Measurements from ENCODE around the gene GPR25.

GPR25 gene

DNA sequence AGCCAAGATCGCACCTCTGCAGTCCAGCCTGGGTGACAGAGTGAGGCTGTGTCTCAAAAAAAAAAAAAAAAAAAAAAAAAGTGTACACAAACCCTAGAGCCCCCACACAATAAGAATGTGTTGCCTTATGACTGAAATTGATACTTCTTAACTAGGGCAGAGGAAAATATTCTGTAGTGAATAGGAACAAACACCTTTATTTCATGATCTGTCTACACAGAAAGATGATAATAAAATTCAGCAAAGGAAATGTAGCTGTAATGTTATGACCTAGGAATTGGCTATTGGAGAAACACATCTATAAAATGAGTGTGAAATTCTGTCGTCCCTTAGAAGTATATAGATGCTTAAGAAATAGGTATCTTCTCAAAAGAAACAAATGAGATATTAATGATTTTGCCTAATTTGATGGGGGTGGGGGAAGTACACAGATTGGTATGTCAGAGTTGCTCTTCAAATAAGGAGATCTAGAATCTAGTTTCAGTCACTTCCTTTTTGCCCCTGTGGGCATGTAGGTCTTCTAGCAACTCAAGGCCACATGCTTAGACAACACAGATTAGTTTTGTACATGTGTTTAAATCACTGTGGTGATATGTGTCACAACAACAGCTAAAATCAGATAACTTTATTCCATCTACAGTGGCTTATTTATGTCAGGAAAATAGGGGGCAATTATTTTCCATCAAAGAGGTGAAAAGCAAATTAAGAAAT is 10.7 kb upstream of the GPR25 start:
- H2BK120ac ChIP-seq (ENCODE audit: low read depth, low read length) = no peak overlapping the region
- WGBS, 2 donors (ENCODE audit: extremely low coverage in 2 of 2, insufficient read length in 2 of 2, insufficient replicate concordance in 1 of 2) = no CpG with 5 or more reads among the region's 2 CpGs
- no peak overlapping the region for H3K4me3 ChIP-seq (ENCODE audit: low read length in 2 of 2)
- H2AK5ac ChIP-seq (ENCODE audit: low read depth, low read length) = no peak overlapping the region
- H3K9me3 ChIP-seq (replicated peaks in 1 of 2; ENCODE audit: control insufficient read depth in 2 of 2, insufficient read depth in 1 of 2, low read depth in 1 of 2, low read length in 2 of 2) = no peaks in the 10 kb centered on the region
- H3K36me3 ChIP-seq (replicated peaks in 1 of 2; ENCODE audit: control insufficient read depth in 2 of 2, insufficient read depth in 2 of 2, low read length in 2 of 2) = peaks cover 4 to 72% of the 10 kb centered on the region in 2 donors
- no peak overlapping the region for H4K8ac ChIP-seq (ENCODE audit: low read depth, low read length)
- no peak overlapping the region for H2BK15ac ChIP-seq (ENCODE audit: low read length)
- no peaks in the 10 kb centered on the region for H3K27me3 ChIP-seq (ENCODE audit: control insufficient read depth in 3 of 3, insufficient read depth in 3 of 3, low read depth in 1 of 3, low read length in 3 of 3)
- no peak for DNase-seq (ENCODE audit: low spot score)
- no peak overlapping the region for H3K9ac ChIP-seq (ENCODE audit: low read depth, low read length, poor library complexity)
- H3K14ac ChIP-seq (ENCODE audit: low read length) = no peak overlapping the region
- H3K79me1 ChIP-seq (ENCODE audit: low read depth, low read length) = no peaks in the 10 kb centered on the region
- H3K4ac ChIP-seq (ENCODE audit: low read length) = no peak overlapping the region
- no peak overlapping the region for H2BK12ac ChIP-seq (ENCODE audit: low read length)
- no peak overlapping the region for H4K91ac ChIP-seq (ENCODE audit: low read depth, low read length, poor library complexity)
- H3K4me2 ChIP-seq (ENCODE audit: insufficient read depth, low read length, poor library complexity, severe bottlenecking) = no peak overlapping the region
- H3K27ac ChIP-seq (replicated peaks; ENCODE audit: low read length) = no peak overlapping the region
- no peak overlapping the region for H3K18ac ChIP-seq (ENCODE audit: low read length)
- H3K23ac ChIP-seq (ENCODE audit: low read depth, low read length, poor library complexity) = no peak overlapping the region
- H2AFZ ChIP-seq (ENCODE audit: low read length) = no peak overlapping the region
- no peak overlapping the region for H2BK5ac ChIP-seq (ENCODE audit: low read length)
- H3K4me1 ChIP-seq (ENCODE audit: control insufficient read depth in 2 of 2, insufficient read depth in 1 of 2, low read depth in 1 of 2, low read length in 2 of 2) = peaks cover 0 to 5% of the 10 kb centered on the region in 2 donors

GRCh38 chr1:200862713-200863415 is 9.9 kb upstream of the GPR25 start:
- Histone ChIP-seq H3K14ac (ENCODE audit: low read length) (no peak overlapping the region), H3K27ac (replicated peaks; ENCODE audit: low read length) (no peak overlapping the region)

GRCh38 chr1:200866116-200866515 is 6.7 kb upstream of the GPR25 start:
- no peak overlapping the region for H3K27ac ChIP-seq (replicated peaks; ENCODE audit: low read length)
- no peak overlapping the region for H4K91ac ChIP-seq (ENCODE audit: low read depth, low read length, poor library complexity)
- H3K4me2 ChIP-seq (ENCODE audit: insufficient read depth, low read length, poor library complexity, severe bottlenecking) = no peak overlapping the region
- no peak overlapping the region for H3K14ac ChIP-seq (ENCODE audit: low read length)
- no peak overlapping the region for H2AFZ ChIP-seq (ENCODE audit: low read length)
- H2BK120ac ChIP-seq (ENCODE audit: low read depth, low read length) = no peak overlapping the region
- H3K36me3 ChIP-seq (replicated peaks in 1 of 2; ENCODE audit: control insufficient read depth in 2 of 2, insufficient read depth in 2 of 2, low read length in 2 of 2) = peaks cover 2 to 32% of the 10 kb centered on the region in 2 donors
- H2AK5ac ChIP-seq (ENCODE audit: low read depth, low read length) = no peak overlapping the region
- H2BK15ac ChIP-seq (ENCODE audit: low read length) = no peak overlapping the region
- H3K4me1 ChIP-seq (ENCODE audit: control insufficient read depth in 2 of 2, insufficient read depth in 1 of 2, low read depth in 1 of 2, low read length in 2 of 2) = peaks cover 0 to 7% of the 10 kb centered on the region in 2 donors
- H3K4me3 ChIP-seq (ENCODE audit: low read length in 2 of 2) = no peak overlapping the region
- H2BK12ac ChIP-seq (ENCODE audit: low read length) = no peak overlapping the region
- H3K23ac ChIP-seq (ENCODE audit: low read depth, low read length, poor library complexity) = no peak overlapping the region
- H2BK5ac ChIP-seq (ENCODE audit: low read length) = no peak overlapping the region
- H3K27me3 ChIP-seq (ENCODE audit: control insufficient read depth in 3 of 3, insufficient read depth in 3 of 3, low read depth in 1 of 3, low read length in 3 of 3) = no peaks in the 10 kb centered on the region
- H3K18ac ChIP-seq (ENCODE audit: low read length) = no peak overlapping the region
- no peak overlapping the region for H4K8ac ChIP-seq (ENCODE audit: low read depth, low read length)
- no peaks in the 10 kb centered on the region for H3K9me3 ChIP-seq (replicated peaks in 1 of 2; ENCODE audit: control insufficient read depth in 2 of 2, insufficient read depth in 1 of 2, low read depth in 1 of 2, low read length in 2 of 2)
- H3K79me1 ChIP-seq (ENCODE audit: low read depth, low read length) = no peaks in the 10 kb centered on the region
- H3K9ac ChIP-seq (ENCODE audit: low read depth, low read length, poor library complexity) = no peak overlapping the region
- WGBS, 2 donors (ENCODE audit: extremely low coverage in 2 of 2, insufficient read length in 2 of 2, insufficient replicate concordance in 1 of 2) = no CpG with 5 or more reads among the region's 3 CpGs
- no peak overlapping the region for H3K4ac ChIP-seq (ENCODE audit: low read length)
- DNase-seq (ENCODE audit: low spot score) = no peak

More at GRCh38 chr1:200862713-200863415, 9.9 kb upstream of the GPR25 start:
- Histone ChIP-seq H3K4me1 (ENCODE audit: control insufficient read depth in 2 of 2, insufficient read depth in 1 of 2, low read depth in 1 of 2, low read length in 2 of 2) (peaks cover 0 to 7% of the 10 kb centered on the region in 2 donors), H2BK15ac (ENCODE audit: low read length) (no peak overlapping the region), H3K18ac (ENCODE audit: low read length) (no peak overlapping the region), H3K23ac (ENCODE audit: low read depth, low read length, poor library complexity) (no peak overlapping the region), H3K79me1 (ENCODE audit: low read depth, low read length) (no peaks in the 10 kb centered on the region), H2BK5ac (ENCODE audit: low read length) (no peak overlapping the region), H3K4me2 (ENCODE audit: insufficient read depth, low read length, poor library complexity, severe bottlenecking) (no peak overlapping the region), H2BK120ac (ENCODE audit: low read depth, low read length) (no peak overlapping the region), H3K4me3 (ENCODE audit: low read length in 2 of 2) (no peak overlapping the region), H2AK5ac (ENCODE audit: low read depth, low read length) (no peak overlapping the region), H4K8ac (ENCODE audit: low read depth, low read length) (no peak overlapping the region), H3K9ac (ENCODE audit: low read depth, low read length, poor library complexity) (no peak overlapping the region), H2AFZ (ENCODE audit: low read length) (no peak overlapping the region), H3K27me3 (ENCODE audit: control insufficient read depth in 3 of 3, insufficient read depth in 3 of 3, low read depth in 1 of 3, low read length in 3 of 3) (no peaks in the 10 kb centered on the region), H4K91ac (ENCODE audit: low read depth, low read length, poor library complexity) (no peak overlapping the region), H3K4ac (ENCODE audit: low read length) (no peak overlapping the region), H2BK12ac (ENCODE audit: low read length) (no peak overlapping the region), H3K9me3 (replicated peaks in 1 of 2; ENCODE audit: control insufficient read depth in 2 of 2, insufficient read depth in 1 of 2, low read depth in 1 of 2, low read length in 2 of 2) (no peaks in the 10 kb centered on the region), H3K36me3 (replicated peaks in 1 of 2; ENCODE audit: control insufficient read depth in 2 of 2, insufficient read depth in 2 of 2, low read length in 2 of 2) (peaks cover 2 to 64% of the 10 kb centered on the region in 2 donors)
- no peak for DNase-seq (ENCODE audit: low spot score)
- no CpG with 5 or more reads among the region's 9 CpGs for WGBS, 2 donors (ENCODE audit: extremely low coverage in 2 of 2, insufficient read length in 2 of 2, insufficient replicate concordance in 1 of 2)

- no peak for DNase-seq (ENCODE audit: low spot score)
- Histone ChIP-seq H4K91ac (ENCODE audit: low read depth, low read length, poor library complexity) (no peak overlapping the region), H3K4me3 (ENCODE audit: low read length in 2 of 2) (no peak overlapping the region), H2AK5ac (ENCODE audit: low read depth, low read length) (no peak overlapping the region), H3K4me2 (ENCODE audit: insufficient read depth, low read length, poor library complexity, severe bottlenecking) (no peak overlapping the region), H3K9me3 (replicated peaks in 1 of 2; ENCODE audit: control insufficient read depth in 2 of 2, insufficient read depth in 1 of 2, low read depth in 1 of 2, low read length in 2 of 2) (no peaks in the 10 kb centered on the region), H4K8ac (ENCODE audit: low read depth, low read length) (no peak overlapping the region), H3K79me1 (ENCODE audit: low read depth, low read length) (no peaks in the 10 kb centered on the region), H2BK5ac (ENCODE audit: low read length) (no peak overlapping the region), H3K27ac (replicated peaks; ENCODE audit: low read length) (no peak overlapping the region), H3K23ac (ENCODE audit: low read depth, low read length, poor library complexity) (no peak overlapping the region), H3K4ac (ENCODE audit: low read length) (no peak overlapping the region), H3K14ac (ENCODE audit: low read length) (no peak overlapping the region), H3K9ac (ENCODE audit: low read depth, low read length, poor library complexity) (no peak overlapping the region), H3K18ac (ENCODE audit: low read length) (peak overlapping the region; percentile 27), H3K36me3 (replicated peaks in 1 of 2; ENCODE audit: control insufficient read depth in 2 of 2, insufficient read depth in 2 of 2, low read length in 2 of 2) (peaks cover 2 to 31% of the 10 kb centered on the region in 2 donors), H3K4me1 (ENCODE audit: control insufficient read depth in 2 of 2, insufficient read depth in 1 of 2, low read depth in 1 of 2, low read length in 2 of 2) (peaks cover 0 to 8% of the 10 kb centered on the region in 2 donors), H2BK120ac (ENCODE audit: low read depth, low read length) (no peak overlapping the region), H3K27me3 (ENCODE audit: control insufficient read depth in 3 of 3, insufficient read depth in 3 of 3, low read depth in 1 of 3, low read length in 3 of 3) (no peaks in the 10 kb centered on the region), H2BK15ac (ENCODE audit: low read length) (no peak overlapping the region), H2AFZ (ENCODE audit: low read length) (no peak overlapping the region), H2BK12ac (ENCODE audit: low read length) (no peak overlapping the region)
- WGBS, 2 donors (ENCODE audit: extremely low coverage in 2 of 2, insufficient read length in 2 of 2, insufficient replicate concordance in 1 of 2) = no CpG with 5 or more reads among the region's 5 CpGs
Measured at GRCh38 chr1:200866521-200866920, 6.3 kb upstream of the GPR25 start.
